Spleen (tissue), 7 donors: Measurements from ENCODE around the gene SPDYE4.

Experiments
- CTCF ChIP-seq, 11 experiments: fragments of 200-600 bp in 7 of 11; fragments of 450-650 bp in 4 of 11; sonication (generic) in 4 of 11; IDR thresholded peaks in 8 of 11; conservative IDR thresholded peaks in 3 of 11; 1 replicate in 7 of 11; 2 replicates in 4 of 11; pipeline versions ENCODE4 v1.4.0 to v1.8.0; 2016 to 2021; ENCODE audit warnings: antibody characterized with exemption in 11 of 11, inconsistent platforms in 4 of 11, mild to moderate bottlenecking in 1 of 11
- POLR2A ChIP-seq, 3 donors: fragments of 450-650 bp; IDR thresholded peaks; one replicate each; pipeline ENCODE4 v1.5.1; 2017; ENCODE audit warnings: antibody characterized with exemption in 3 of 3, mild to moderate bottlenecking in 1 of 3
- POLR2AphosphoS5 ChIP-seq, 3 donors: sonication (generic); formaldehyde crosslinking; IDR thresholded peaks; one replicate each; pipeline ENCODE4 v1.5.1; 2017; ENCODE audit warnings: antibody characterized with exemption in 3 of 3
- donor health status: DM: no; HTN: no; CAD: no; lungs with moderate emphysema.
- donor health status: DM: no; HTN: no; CAD: no.
- donor health status: DM: no; HTN: no; CAD: no.

GRCh38 chr17:8758137-8758596 is at the start of gene SPDYE4:
- TF ChIP-seq CTCF (IDR thresholded peaks at IDR 0.05 in 8 of 11, conservative IDR thresholded peaks at IDR 0.05 in 3 of 11) (no peak), POLR2AphosphoS5 (IDR thresholded peaks at IDR 0.05) (no peak), POLR2A (IDR thresholded peaks at IDR 0.05) (no peak)
